ENCODE data around the gene TBX15.

- TF ChIP-seq CTCF (IDR thresholded peaks at IDR 0.05; ENCODE audit: low read depth, low read length, poor library complexity, severe bottlenecking) (no peak), EZH2phosphoT487 (IDR thresholded peaks at IDR 0.05; ENCODE audit: borderline replicate concordance, low read length) (no peak)
Observed at GRCh38 chr1:118997225-118997624, 9.1 kb upstream of the TBX15 start.
